Thyroid gland (tissue), 4 donors: ENCODE data around the gene MAPKAPK2.

Source experiments
- CTCF ChIP-seq, 6 experiments: fragments of 200-600 bp in 3 of 6; fragments of 450-650 bp in 3 of 6; sonication (generic) in 3 of 6; IDR thresholded peaks; one replicate each; pipeline ENCODE4 v1.5.1; 2016 to 2019; ENCODE audit warnings: antibody characterized with exemption in 6 of 6, mild to moderate bottlenecking in 2 of 6, inconsistent platforms in 1 of 6, moderate library complexity in 1 of 6
- POLR2A ChIP-seq, 2 donors: fragments of 450-650 bp; IDR thresholded peaks; one replicate each; pipeline ENCODE4 v1.6.1; 2017; ENCODE audit warnings: antibody characterized with exemption in 2 of 2, mild to moderate bottlenecking in 2 of 2, moderate library complexity in 1 of 2

- TF ChIP-seq POLR2A (IDR thresholded peaks at IDR 0.05) (no peak), CTCF (IDR thresholded peaks at IDR 0.05) (no peak)
These were observed 17.6 kb upstream of the MAPKAPK2 start for GRCh38 chr1:206666954-206667665.
